SK-N-SH treated with all-trans-retinoic acid at 6 μM for 48 hours (cell line): ENCODE data around the gene NBAS.

Experiments
- ATAC-seq: fragments of 200-7000 bp; cut with Tn5 transposase; 3 replicates; pipeline ENCODE4 v1.9.1; 2020; ENCODE audit warnings: mild to moderate bottlenecking, moderate library complexity
- ARNTL ChIP-seq: fragments of 450-650 bp; formaldehyde crosslinking; IDR thresholded peaks from 2 replicates; pipeline ENCODE4 v1.5.0; 2020; ENCODE audit warnings: low read depth, mild to moderate bottlenecking, moderate library complexity, borderline replicate concordance
- BACH2 ChIP-seq: fragments of 250-450 bp; sonication (Bioruptor Pico); IDR thresholded peaks from 2 replicates; pipeline ENCODE4 v1.9.0; 2021; ENCODE audit warnings: mild to moderate bottlenecking, borderline replicate concordance
- CSDC2 ChIP-seq: fragments of 250-450 bp; sonication (Bioruptor Pico); IDR thresholded peaks from 2 replicates; pipeline ENCODE4 v1.5.0; 2020; ENCODE audit warnings: mild to moderate bottlenecking, moderate library complexity
- ESRRG ChIP-seq: fragments of 250-450 bp; sonication (Bioruptor Pico); IDR thresholded peaks from 2 replicates; pipeline ENCODE4 v1.6.1; 2021; ENCODE audit warnings: mild to moderate bottlenecking
- GLIS3 ChIP-seq: fragments of 250-450 bp; sonication (Bioruptor Pico); IDR thresholded peaks from 2 replicates; pipeline ENCODE4 v1.5.0; 2020; ENCODE audit warnings: mild to moderate bottlenecking, moderate library complexity
- ISL1 ChIP-seq: fragments of 250-450 bp; sonication (Bioruptor Pico); IDR thresholded peaks from 2 replicates; pipeline ENCODE4 v2.1.2; 2022; ENCODE audit warnings: mild to moderate bottlenecking, moderate library complexity
- OSR1 ChIP-seq: fragments of 250-450 bp; sonication (Bioruptor Pico); IDR thresholded peaks from 2 replicates; pipeline ENCODE4 v1.8.0; 2022; ENCODE audit warnings: moderate library complexity, mild to moderate bottlenecking, inconsistent platforms
- PPARA ChIP-seq: fragments of 250-450 bp; sonication (Bioruptor Pico); IDR thresholded peaks from 2 replicates; pipeline ENCODE4 v1.5.0; 2020; ENCODE audit warnings: mild to moderate bottlenecking, borderline replicate concordance
- RARB ChIP-seq: fragments of 250-450 bp; sonication (Bioruptor Pico); IDR thresholded peaks from 2 replicates; pipeline ENCODE4 v1.8.0; 2021; ENCODE audit warnings: mild to moderate bottlenecking, moderate library complexity
- SNAI2 ChIP-seq: fragments of 250-450 bp; sonication (Bioruptor Pico); IDR thresholded peaks from 2 replicates; pipeline ENCODE4 v1.5.0; 2020; ENCODE audit warnings: mild to moderate bottlenecking, moderate library complexity
- TCF4 ChIP-seq: fragments of 250-450 bp; sonication (Bioruptor Pico); IDR thresholded peaks from 2 replicates; pipeline ENCODE4 v1.8.0; 2021; ENCODE audit warnings: mild to moderate bottlenecking, moderate library complexity, borderline replicate concordance
- ZC3H10 ChIP-seq: fragments of 250-450 bp; sonication (Bioruptor Pico); IDR thresholded peaks from 2 replicates; pipeline ENCODE4 v1.5.1; 2021; ENCODE audit warnings: mild to moderate bottlenecking, moderate library complexity
- ZFP30 ChIP-seq: fragments of 450-650 bp; formaldehyde crosslinking; IDR thresholded peaks from 2 replicates; pipeline ENCODE4 v1.5.0; 2022; ENCODE audit warnings: mild to moderate bottlenecking, moderate library complexity
- ZNF565 ChIP-seq: fragments of 450-650 bp; formaldehyde crosslinking; conservative IDR thresholded peaks from 2 replicates; pipeline ENCODE4 v1.5.0; 2020; ENCODE audit warnings: low read depth, mild to moderate bottlenecking, moderate library complexity
- ZNF70 ChIP-seq: fragments of 450-650 bp; formaldehyde crosslinking; IDR thresholded peaks from 2 replicates; pipeline ENCODE4 v1.5.0; 2020; ENCODE audit warnings: mild to moderate bottlenecking, moderate library complexity
- ZNF8 ChIP-seq: fragments of 450-650 bp; formaldehyde crosslinking; IDR thresholded peaks from 2 replicates; pipeline ENCODE4 v1.5.0; 2020; ENCODE audit warnings: mild to moderate bottlenecking, moderate library complexity
- TF ChIP-seq, protein P1 (sequence below): fragments of 250-450 bp; sonication (Bioruptor Pico); IDR thresholded peaks from 2 replicates; pipeline ENCODE4 v1.8.0; 2021; ENCODE audit warnings: low read depth, mild to moderate bottlenecking, moderate library complexity, borderline replicate concordance
- TF ChIP-seq, protein P2 (sequence below): fragments of 250-450 bp; sonication (Bioruptor Pico); IDR thresholded peaks from 2 replicates; pipeline ENCODE4 v1.8.0; 2020; ENCODE audit warnings: mild to moderate bottlenecking, moderate library complexity, borderline replicate concordance
- TF ChIP-seq, protein P3 (sequence below): fragments of 250-450 bp; sonication (Bioruptor Pico); IDR thresholded peaks from 2 replicates; pipeline ENCODE4 v1.5.1; 2020; ENCODE audit warnings: low read depth, mild to moderate bottlenecking, moderate library complexity
- TF ChIP-seq, protein P4 (sequence below): fragments of 250-450 bp; sonication (Bioruptor Pico); IDR thresholded peaks from 2 replicates; pipeline ENCODE4 v1.5.1; 2021; ENCODE audit warnings: mild to moderate bottlenecking, moderate library complexity
- TF ChIP-seq, protein P5 (sequence below): fragments of 250-450 bp; sonication (Bioruptor Pico); IDR thresholded peaks from 2 replicates; pipeline ENCODE4 v1.5.0; 2020; ENCODE audit warnings: mild to moderate bottlenecking, moderate library complexity

NBAS gene

DNA sequence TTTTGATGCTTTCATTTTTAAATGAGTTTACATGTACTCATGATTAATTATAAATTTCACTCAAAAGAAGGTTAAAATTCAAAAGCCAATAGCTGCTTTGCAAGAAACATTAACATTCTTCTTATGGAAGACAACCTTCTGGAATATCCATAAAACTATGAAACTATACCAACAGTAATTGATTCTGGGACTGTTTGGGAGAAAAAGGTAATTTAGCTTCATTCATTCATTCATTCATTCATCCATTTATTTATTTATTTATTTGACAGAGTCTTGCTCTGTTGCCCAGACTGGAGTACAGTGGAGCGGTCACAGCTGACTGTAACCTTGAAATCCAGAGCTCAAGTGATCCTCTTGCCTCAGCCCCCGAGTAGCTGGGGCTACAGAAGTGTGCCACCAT, 110.3 kb downstream of the NBAS start:
- no peak for ATAC-seq
- TF ChIP-seq, protein P1, sequence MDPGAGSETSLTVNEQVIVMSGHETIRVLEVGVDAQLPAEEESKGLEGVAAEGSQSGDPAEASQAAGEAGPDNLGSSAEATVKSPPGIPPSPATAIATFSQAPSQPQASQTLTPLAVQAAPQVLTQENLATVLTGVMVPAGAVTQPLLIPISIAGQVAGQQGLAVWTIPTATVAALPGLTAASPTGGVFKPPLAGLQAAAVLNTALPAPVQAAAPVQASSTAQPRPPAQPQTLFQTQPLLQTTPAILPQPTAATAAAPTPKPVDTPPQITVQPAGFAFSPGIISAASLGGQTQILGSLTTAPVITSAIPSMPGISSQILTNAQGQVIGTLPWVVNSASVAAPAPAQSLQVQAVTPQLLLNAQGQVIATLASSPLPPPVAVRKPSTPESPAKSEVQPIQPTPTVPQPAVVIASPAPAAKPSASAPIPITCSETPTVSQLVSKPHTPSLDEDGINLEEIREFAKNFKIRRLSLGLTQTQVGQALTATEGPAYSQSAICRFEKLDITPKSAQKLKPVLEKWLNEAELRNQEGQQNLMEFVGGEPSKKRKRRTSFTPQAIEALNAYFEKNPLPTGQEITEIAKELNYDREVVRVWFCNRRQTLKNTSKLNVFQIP (CRISPR knock-in tag) = no peak
- TF ChIP-seq GLIS3 (CRISPR knock-in tag) (no peak), OSR1 (no peak), ESRRG (no peak), ISL1 (CRISPR knock-in tag) (no peak), ZNF565 (no peak), BACH2 (CRISPR knock-in tag) (no peak), ZNF8 (CRISPR knock-in tag) (no peak), ZNF70 (CRISPR knock-in tag) (no peak), ZC3H10 (CRISPR knock-in tag) (no peak), ARNTL (no peak)
- TF ChIP-seq, protein P2, sequence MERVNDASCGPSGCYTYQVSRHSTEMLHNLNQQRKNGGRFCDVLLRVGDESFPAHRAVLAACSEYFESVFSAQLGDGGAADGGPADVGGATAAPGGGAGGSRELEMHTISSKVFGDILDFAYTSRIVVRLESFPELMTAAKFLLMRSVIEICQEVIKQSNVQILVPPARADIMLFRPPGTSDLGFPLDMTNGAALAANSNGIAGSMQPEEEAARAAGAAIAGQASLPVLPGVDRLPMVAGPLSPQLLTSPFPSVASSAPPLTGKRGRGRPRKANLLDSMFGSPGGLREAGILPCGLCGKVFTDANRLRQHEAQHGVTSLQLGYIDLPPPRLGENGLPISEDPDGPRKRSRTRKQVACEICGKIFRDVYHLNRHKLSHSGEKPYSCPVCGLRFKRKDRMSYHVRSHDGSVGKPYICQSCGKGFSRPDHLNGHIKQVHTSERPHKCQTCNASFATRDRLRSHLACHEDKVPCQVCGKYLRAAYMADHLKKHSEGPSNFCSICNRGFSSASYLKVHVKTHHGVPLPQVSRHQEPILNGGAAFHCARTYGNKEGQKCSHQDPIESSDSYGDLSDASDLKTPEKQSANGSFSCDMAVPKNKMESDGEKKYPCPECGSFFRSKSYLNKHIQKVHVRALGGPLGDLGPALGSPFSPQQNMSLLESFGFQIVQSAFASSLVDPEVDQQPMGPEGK (CRISPR knock-in tag) = no peak
- TF ChIP-seq, protein P3, sequence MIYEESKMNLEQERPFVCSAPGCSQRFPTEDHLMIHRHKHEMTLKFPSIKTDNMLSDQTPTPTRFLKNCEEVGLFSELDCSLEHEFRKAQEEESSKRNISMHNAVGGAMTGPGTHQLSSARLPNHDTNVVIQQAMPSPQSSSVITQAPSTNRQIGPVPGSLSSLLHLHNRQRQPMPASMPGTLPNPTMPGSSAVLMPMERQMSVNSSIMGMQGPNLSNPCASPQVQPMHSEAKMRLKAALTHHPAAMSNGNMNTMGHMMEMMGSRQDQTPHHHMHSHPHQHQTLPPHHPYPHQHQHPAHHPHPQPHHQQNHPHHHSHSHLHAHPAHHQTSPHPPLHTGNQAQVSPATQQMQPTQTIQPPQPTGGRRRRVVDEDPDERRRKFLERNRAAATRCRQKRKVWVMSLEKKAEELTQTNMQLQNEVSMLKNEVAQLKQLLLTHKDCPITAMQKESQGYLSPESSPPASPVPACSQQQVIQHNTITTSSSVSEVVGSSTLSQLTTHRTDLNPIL (CRISPR knock-in tag) = no peak
- TF ChIP-seq, protein P4, sequence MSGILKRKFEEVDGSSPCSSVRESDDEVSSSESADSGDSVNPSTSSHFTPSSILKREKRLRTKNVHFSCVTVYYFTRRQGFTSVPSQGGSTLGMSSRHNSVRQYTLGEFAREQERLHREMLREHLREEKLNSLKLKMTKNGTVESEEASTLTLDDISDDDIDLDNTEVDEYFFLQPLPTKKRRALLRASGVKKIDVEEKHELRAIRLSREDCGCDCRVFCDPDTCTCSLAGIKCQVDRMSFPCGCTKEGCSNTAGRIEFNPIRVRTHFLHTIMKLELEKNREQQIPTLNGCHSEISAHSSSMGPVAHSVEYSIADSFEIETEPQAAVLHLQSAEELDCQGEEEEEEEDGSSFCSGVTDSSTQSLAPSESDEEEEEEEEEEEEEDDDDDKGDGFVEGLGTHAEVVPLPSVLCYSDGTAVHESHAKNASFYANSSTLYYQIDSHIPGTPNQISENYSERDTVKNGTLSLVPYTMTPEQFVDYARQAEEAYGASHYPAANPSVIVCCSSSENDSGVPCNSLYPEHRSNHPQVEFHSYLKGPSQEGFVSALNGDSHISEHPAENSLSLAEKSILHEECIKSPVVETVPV (CRISPR knock-in tag) = no peak
- TF ChIP-seq, all 23 proteins: peak for 0

DNA sequence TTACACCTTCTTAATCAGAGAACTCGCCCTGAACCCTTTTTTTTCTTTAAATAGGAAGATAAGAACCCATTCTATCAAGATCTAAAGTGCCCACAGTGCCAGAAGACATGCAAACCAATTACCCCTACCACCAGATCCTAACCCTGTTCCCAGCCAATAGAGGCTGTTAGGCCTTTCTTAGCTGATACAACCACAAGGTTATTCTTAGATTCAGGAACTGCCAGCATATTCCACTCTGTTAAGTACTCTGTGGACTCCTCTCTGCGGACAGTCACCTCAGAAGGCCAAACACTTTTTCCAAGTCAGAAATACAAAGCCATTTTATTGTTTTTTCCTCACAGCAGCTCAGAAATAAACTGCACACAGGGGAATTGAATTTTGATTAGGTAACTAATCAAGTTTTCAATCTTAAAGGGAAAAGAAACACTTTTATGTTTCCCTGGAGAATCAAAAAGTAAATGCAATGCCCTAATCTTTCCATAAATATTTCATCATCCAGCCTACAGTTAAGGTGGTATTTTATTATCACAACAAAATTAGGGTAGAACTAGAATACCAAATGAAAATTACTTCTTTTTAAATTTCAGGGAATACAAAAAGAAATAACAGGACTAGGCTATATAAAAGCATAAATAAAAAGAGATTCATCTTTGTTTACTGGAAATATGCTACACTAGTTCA, 111.4 kb downstream of the NBAS start:
- TF ChIP-seq, protein P4 (CRISPR knock-in tag) = no peak
- TF ChIP-seq ZC3H10 (CRISPR knock-in tag) (no peak), ARNTL (no peak), ZNF565 (no peak), ZFP30 (CRISPR knock-in tag) (no peak), ZNF70 (CRISPR knock-in tag) (no peak), ESRRG (no peak), TCF4 (CRISPR knock-in tag) (no peak), OSR1 (no peak), CSDC2 (CRISPR knock-in tag) (no peak), ISL1 (CRISPR knock-in tag) (no peak), PPARA (no peak), SNAI2 (no peak), GLIS3 (CRISPR knock-in tag) (no peak), RARB (CRISPR knock-in tag) (no peak), BACH2 (CRISPR knock-in tag) (no peak)
- TF ChIP-seq, protein P1 (CRISPR knock-in tag) = no peak
- TF ChIP-seq, protein P3 (CRISPR knock-in tag) = no peak
- TF ChIP-seq, protein P2 (CRISPR knock-in tag) = no peak
- TF ChIP-seq, protein P5, sequence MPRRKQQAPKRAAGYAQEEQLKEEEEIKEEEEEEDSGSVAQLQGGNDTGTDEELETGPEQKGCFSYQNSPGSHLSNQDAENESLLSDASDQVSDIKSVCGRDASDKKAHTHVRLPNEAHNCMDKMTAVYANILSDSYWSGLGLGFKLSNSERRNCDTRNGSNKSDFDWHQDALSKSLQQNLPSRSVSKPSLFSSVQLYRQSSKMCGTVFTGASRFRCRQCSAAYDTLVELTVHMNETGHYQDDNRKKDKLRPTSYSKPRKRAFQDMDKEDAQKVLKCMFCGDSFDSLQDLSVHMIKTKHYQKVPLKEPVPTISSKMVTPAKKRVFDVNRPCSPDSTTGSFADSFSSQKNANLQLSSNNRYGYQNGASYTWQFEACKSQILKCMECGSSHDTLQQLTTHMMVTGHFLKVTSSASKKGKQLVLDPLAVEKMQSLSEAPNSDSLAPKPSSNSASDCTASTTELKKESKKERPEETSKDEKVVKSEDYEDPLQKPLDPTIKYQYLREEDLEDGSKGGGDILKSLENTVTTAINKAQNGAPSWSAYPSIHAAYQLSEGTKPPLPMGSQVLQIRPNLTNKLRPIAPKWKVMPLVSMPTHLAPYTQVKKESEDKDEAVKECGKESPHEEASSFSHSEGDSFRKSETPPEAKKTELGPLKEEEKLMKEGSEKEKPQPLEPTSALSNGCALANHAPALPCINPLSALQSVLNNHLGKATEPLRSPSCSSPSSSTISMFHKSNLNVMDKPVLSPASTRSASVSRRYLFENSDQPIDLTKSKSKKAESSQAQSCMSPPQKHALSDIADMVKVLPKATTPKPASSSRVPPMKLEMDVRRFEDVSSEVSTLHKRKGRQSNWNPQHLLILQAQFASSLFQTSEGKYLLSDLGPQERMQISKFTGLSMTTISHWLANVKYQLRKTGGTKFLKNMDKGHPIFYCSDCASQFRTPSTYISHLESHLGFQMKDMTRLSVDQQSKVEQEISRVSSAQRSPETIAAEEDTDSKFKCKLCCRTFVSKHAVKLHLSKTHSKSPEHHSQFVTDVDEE = no peak
- ATAC-seq = no peak
